Ureter (tissue), 1 donor: ENCODE results near the gene ADGRV1. TPM values are rescaled to one million over a fixed set of nuclear protein-coding genes. Genes with fewer than 3 reads are reported as not detected.
"Not testable (repeated sequence)": the region's sequence is repeated elsewhere in the genome, so short reads cannot be mapped to it uniquely, and the experiment has no call there.

ENCODE experiments used
- DNase-seq: peaks from one replicate; pipeline ENCODE4 v3.0.0-alpha.2; 2020; ENCODE audit warnings: low spot score
- total RNA-seq: library from RNA; stranded (reverse); gene quantifications from one replicate; pipeline ENCODE4 v1.2.4, GENCODE V29; 2023
- donor health status: DM: yes; HTN: yes; CAD: no.

The ADGRV1 gene
- total RNA-seq, 1 donor from 2014 or later: 4.7 TPM

DNA sequence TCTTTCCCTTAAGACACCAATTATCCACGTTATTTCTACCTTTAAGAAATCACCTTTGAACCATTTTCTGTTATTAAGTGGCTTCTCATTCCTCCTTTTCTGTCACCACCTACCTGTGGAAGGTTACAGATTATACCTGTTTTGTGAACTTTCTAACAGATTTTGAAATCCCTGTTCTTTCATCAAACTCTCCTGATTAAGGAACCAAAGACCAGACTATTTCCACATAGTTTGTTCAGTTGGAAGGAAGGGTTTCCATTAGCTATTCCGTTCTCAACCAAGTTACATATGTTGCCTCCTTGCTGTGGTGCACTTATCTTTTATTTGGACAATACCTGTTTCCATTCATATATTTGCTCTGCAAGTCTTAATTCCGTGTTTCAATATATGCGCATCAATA, 343.6 kb downstream of the ADGRV1 start:
- no peak for DNase-seq

- no peak for DNase-seq
Observed at GRCh38 chr5:90902651-90903386, 344.2 kb downstream of the ADGRV1 start.

DNA sequence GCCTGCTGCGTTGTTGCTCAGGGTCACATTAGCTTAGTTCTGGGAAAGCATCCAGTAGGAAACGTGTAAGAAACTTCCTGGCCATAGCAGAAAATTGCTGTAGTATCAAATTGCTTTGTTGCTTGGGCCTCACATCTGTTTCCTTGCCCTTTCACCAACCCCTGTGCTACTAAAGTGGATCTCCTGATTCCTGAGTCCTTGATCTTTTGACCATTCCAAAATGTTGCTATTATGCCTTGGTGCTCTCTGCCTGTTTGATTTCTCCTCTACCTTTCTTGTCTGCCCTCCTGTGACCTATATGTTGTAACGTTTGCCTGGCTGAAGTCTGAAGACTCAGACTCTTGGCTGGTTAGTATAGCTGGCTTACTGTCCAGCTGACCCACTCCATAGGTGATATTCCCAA, 350.5 kb downstream of the ADGRV1 start:
- no peak for DNase-seq

- DNase-seq: no peak
Observed at GRCh38 chr5:90909940-90910339, 351.3 kb downstream of the ADGRV1 start.

DNA sequence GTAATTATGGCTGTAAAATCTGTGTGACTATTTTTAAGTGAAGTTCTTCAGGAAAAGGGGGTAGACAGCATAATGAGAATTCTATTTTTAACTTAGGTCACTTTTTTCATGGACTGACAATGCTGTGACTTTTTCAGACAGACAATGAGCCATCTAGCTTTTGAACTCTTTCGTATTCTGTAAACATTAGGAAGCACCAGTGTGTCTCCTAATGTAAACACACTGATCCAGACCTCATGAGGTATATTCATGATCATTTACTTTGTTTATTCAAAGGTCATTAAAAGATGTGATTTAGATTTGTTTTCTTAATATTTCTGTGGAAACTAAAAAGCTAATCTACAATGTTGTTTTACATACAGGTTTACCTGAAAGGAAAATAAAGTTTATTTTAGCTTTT, 352.6 kb downstream of the ADGRV1 start:
- no peak for DNase-seq

GRCh38 chr5:90912476-90912875, 353.9 kb downstream of the ADGRV1 start:
- DNase-seq: no peak

DNA sequence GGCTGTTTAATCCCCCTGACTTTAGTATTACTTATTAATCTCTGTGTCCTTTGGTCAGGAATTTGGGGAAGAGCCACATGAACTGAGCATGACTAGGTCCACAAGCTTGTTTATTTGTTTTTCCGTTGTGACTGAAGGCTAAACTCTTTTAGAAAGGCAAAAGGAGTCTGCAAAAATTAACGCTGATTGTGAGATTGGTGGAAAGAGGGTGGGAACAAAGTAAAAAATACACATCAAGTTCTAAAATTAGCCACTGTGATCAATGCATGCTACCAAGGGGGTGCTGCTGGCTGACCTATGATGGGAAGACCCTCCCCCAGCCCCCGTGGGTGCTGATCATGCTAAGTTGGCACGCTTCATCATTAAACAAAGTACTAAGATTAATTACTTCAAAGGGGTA, 356.8 kb downstream of the ADGRV1 start:
- DNase-seq: no peak

- no peak for DNase-seq
Observed at GRCh38 chr5:90916947-90917800, 358.6 kb downstream of the ADGRV1 start.

DNA sequence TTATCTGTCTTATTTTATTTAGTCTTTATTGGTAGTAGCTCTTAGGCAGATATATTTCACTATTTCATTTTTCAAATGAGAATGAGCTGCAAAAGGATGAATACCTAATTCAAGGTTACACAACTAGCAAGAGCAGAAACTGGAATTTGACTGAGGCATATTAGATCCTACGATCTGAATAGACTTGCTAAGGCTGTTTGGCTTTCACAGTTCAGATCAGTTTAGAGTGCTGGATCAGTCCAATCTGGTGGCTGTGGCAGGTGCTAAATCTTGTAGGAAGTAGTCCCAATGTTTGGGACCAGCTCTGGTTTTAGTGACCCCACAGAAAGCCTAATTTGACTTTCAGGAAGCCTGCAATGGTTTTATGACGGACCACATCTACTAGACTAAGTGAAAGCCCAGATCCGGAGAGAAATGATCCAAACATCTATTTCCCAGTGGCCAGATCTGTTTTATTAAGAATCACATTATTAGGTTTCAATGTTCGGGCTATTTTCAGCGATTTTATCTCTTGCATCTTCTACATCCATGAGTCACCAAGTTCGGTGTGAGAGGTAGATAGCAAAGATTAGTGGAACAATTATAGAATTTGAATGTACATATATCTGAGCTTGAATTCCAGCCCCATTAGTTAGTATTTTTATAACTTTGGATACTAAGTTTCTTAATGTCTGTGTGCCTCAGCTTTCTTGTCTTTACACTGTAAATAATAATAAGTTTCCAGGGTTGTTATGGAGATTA, 359.5 kb downstream of the ADGRV1 start:
- no peak for DNase-seq

DNA sequence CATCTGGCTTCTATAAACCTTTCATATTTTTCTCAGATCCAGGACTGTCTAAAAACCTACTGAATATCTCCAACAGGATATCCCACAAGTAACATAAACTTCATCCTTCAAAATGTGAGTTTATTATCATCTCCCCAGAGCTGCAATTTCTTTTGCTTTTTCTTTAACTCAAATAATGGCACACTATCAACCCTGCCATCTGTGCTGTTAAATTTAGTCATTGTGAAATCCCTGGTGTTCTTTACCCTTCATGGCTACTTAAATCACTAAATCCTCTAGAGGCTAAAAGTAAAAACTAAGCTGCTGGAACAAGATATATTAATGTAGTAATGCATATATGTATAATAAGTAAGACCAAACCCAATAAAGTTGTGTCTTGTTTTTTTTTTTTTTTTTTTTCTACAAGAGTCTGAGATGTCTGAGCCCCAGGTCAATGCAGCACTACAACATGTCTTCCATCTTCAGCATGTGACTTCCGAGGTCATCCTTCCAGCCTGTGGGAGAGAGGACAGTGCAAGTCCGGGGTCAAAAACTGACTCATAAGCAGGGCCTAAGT, 362.9 kb downstream of the ADGRV1 start:
- DNase-seq: no peak

DNA sequence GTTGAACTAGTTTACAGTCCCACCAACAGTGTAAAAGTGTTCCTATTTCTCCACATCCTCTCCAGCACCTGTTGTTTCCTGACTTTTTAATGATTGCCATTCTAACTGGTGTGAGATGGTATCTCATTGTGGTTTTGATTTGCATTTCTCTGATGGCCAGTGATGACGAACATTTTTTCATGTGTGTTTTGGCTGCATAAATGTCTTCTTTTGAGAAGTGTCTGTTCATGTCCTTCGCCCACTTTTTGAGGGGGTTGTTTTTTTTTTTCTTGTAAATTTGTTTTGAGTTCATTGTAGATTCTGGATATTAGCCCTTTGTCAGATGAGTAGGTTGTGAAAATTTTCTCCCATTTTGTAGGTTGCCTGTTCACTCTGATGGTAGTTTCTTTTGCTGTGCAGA, 365.6 kb downstream of the ADGRV1 start:
- not testable (repeated sequence) for DNase-seq

GRCh38 chr5:90929013-90929839, 370.6 kb downstream of the ADGRV1 start:
- DNase-seq: not testable (repeated sequence)

GRCh38 chr5:90930062-90930461, 371.5 kb downstream of the ADGRV1 start:
- DNase-seq: no peak

GRCh38 chr5:90930756-90931431, 372.3 kb downstream of the ADGRV1 start:
- DNase-seq: no peak

DNA sequence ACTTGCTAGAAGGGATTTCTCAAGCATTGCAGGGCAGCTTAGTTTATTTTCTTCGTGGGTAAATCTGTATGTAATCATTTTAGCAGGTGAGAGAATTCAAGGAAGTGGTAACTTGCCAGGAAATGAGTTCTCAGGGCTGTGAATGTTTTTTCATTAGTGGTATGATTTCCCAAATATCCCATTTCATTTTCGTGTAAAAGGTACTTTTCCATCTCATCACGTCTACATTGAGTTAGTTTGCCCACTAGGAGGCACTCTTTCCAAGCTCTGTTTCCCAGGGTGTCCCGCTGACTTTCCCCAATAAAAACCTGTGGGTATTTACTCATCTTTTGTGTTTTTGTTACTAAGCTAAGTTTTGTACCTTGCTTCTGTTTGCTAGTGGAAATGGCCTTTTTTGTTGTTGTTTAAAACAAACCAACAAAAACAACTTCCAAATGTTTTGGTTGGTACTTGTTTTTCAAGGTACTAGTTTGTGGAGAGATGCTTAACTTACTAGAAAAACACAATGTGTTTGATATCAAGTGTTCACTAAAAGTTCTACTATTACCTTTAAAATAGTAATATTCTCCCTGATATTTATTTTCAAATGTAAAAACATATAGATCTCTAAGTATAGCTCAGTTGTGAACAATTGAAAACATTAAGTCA, 373.6 kb downstream of the ADGRV1 start:
- DNase-seq: peak; percentile 65

DNA sequence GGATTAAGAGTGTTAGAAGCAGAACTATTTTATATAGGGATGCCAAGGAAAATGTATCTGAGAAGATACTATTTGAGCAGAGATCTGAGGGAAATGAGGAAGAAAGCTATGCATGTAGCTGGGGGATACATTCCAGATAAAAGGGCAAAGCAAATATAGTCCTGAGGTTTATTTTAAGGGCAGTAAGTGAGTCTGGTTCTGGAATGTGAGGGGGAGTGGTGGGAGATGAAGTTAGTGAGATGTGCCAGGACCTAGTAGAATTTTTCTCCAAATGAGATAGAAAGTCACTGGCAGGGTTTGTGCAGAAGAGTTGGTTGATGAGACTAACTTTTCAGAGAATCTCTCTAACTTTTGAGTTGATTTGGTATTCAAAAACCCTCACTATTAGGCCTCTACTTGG, 374.7 kb downstream of the ADGRV1 start:
- DNase-seq: no peak

DNA sequence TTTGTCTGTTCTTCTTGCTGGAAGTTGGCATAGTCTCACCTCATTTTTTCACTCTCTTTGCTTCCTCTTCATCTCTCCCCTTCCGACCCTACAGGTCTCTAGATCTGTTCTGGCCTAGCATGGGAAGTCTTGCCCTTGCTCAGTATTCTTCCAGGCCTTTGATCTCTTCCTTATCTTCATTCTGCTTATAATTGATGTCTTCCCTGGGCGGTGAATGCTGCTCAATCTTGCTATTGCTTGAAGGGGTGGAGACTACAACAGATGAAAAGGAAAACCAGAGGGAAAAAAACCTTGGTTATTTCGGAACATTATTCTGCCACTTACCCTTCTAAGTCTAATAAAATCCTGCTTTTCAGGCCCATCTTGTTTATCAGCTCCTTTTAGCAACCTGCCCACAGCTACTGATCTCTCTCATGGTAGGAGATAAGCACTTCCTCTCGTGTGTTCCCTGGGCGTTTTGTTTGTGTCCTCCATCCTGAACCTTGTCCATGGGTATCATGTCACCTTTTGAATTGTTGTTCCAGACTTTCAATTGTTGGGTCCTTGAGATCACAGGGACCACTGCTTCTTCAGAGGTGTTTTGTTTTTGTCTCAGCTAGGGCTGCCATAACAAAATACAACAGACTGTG, 375.6 kb downstream of the ADGRV1 start:
- DNase-seq: no peak

DNA sequence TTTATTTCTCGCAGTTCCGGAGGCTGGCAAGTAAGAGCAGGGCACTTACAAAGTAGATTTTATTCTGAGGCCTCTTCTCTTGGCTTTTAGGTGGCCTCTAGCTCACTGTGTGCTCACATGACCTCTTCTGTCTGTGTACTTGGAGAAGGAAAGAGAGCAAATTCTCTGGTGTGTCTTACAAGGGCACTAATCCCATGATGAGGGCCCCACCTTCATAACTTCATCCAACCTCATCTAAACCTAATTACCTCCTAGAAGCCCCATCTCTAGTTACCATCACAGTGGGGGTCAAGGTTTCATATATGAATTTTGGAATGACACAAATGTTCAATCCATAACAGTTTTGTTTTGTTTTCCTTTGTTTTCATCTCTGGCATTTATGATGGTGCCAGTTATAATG, 376.1 kb downstream of the ADGRV1 start:
- DNase-seq: no peak

- no peak for DNase-seq
Observed at GRCh38 chr5:90939211-90939610, 380.6 kb downstream of the ADGRV1 start.
